Measurements from ENCODE around the gene ADCY5. TPM values are rescaled to one million over a fixed set of nuclear protein-coding genes. Genes with fewer than 3 reads are reported as not detected.
"Not testable (repeated sequence)": the region's sequence is repeated elsewhere in the genome, so short reads cannot be mapped to it uniquely, and the experiment has no call there.

Gene ADCY5
- total RNA-seq, 1 experiment from 2014 or later, result 1.4 TPM

DNA sequence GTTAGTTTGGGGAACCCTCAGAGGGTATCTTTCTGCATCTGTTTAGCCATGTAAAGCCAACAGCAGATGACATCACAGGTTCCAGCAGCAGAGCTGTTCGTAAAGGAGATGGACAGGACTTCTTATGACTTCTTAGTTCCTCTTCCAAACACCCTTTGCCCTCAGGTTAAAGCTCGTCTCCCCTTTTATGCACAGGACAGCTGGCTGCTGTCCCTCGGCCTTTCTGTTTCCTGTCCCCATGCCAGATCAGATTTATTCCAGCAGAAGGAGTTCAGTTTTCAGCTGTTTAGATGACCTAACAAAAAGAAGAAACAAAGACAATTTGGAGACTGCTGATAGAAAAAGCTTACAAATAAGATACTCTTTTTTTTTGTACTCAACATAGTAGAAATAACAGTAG, 202.0 kb downstream of the ADCY5 start:
- TF ChIP-seq POLR2AphosphoS5 (IDR thresholded peaks at IDR 0.05; ENCODE audit: low read depth, low read length) (no peak), SIN3A (IDR thresholded peaks at IDR 0.05; ENCODE audit: borderline replicate concordance, insufficient read depth, low read depth, low read length) (no peak), TCF7L2 (IDR thresholded peaks at IDR 0.05; ENCODE audit: low read depth, low read length) (no peak)
- TF ChIP-seq, protein P1, sequence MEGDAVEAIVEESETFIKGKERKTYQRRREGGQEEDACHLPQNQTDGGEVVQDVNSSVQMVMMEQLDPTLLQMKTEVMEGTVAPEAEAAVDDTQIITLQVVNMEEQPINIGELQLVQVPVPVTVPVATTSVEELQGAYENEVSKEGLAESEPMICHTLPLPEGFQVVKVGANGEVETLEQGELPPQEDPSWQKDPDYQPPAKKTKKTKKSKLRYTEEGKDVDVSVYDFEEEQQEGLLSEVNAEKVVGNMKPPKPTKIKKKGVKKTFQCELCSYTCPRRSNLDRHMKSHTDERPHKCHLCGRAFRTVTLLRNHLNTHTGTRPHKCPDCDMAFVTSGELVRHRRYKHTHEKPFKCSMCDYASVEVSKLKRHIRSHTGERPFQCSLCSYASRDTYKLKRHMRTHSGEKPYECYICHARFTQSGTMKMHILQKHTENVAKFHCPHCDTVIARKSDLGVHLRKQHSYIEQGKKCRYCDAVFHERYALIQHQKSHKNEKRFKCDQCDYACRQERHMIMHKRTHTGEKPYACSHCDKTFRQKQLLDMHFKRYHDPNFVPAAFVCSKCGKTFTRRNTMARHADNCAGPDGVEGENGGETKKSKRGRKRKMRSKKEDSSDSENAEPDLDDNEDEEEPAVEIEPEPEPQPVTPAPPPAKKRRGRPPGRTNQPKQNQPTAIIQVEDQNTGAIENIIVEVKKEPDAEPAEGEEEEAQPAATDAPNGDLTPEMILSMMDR (IDR thresholded peaks at IDR 0.05), result no peak
- TF ChIP-seq, protein P2, sequence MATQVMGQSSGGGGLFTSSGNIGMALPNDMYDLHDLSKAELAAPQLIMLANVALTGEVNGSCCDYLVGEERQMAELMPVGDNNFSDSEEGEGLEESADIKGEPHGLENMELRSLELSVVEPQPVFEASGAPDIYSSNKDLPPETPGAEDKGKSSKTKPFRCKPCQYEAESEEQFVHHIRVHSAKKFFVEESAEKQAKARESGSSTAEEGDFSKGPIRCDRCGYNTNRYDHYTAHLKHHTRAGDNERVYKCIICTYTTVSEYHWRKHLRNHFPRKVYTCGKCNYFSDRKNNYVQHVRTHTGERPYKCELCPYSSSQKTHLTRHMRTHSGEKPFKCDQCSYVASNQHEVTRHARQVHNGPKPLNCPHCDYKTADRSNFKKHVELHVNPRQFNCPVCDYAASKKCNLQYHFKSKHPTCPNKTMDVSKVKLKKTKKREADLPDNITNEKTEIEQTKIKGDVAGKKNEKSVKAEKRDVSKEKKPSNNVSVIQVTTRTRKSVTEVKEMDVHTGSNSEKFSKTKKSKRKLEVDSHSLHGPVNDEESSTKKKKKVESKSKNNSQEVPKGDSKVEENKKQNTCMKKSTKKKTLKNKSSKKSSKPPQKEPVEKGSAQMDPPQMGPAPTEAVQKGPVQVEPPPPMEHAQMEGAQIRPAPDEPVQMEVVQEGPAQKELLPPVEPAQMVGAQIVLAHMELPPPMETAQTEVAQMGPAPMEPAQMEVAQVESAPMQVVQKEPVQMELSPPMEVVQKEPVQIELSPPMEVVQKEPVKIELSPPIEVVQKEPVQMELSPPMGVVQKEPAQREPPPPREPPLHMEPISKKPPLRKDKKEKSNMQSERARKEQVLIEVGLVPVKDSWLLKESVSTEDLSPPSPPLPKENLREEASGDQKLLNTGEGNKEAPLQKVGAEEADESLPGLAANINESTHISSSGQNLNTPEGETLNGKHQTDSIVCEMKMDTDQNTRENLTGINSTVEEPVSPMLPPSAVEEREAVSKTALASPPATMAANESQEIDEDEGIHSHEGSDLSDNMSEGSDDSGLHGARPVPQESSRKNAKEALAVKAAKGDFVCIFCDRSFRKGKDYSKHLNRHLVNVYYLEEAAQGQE (IDR thresholded peaks at IDR 0.05; ENCODE audit: insufficient read depth in 1 of 2, low read depth in 2 of 2, low read length in 1 of 2), result no peak
- Histone ChIP-seq H3K9me3 (ENCODE audit: control insufficient read depth, insufficient read depth, low read depth, low read length) (no peaks in the 10 kb centered on the region), H3K36me3 (ENCODE audit: control insufficient read depth, insufficient read depth, low read length) (0 out of 2 replicates have a peak, but pooled peaks cover 3% of the 10 kb centered on the region), H3K4me1 (ENCODE audit: control insufficient read depth, insufficient read depth, low read length) (no peaks in the 10 kb centered on the region), H3K4me3 (ENCODE audit: low read depth in 2 of 2, low read length in 2 of 2) (no peak overlapping the region), H3K27me3 (ENCODE audit: control insufficient read depth, insufficient read depth, low read length) (no peaks in the 10 kb centered on the region), H3K27ac (ENCODE audit: low read length) (no peak overlapping the region)
- DNase-seq (ENCODE audit: low read depth, low spot score), result no peak
- ChIA-PET CTCF (interaction anchor here (0.7 kb wide), 1 partner anchor 298 kb away, joined by 3 read pairs; no protein-coding TSS in a partner anchor), POLR2A (no interaction called here)
- intact Hi-C loops (cut with micrococcal nuclease; ENCODE audit: unreplicated experiment) (no loop called here), in situ Hi-C loops (cut with HindIII; ENCODE audit: low pct_unique_long_range_greater_than_20kb, low sequenced_read_pairs) (no loop called here)
- BruUV-seq (replicated peaks), result no TSS peak
- ATAC-seq, result no peak

DNA sequence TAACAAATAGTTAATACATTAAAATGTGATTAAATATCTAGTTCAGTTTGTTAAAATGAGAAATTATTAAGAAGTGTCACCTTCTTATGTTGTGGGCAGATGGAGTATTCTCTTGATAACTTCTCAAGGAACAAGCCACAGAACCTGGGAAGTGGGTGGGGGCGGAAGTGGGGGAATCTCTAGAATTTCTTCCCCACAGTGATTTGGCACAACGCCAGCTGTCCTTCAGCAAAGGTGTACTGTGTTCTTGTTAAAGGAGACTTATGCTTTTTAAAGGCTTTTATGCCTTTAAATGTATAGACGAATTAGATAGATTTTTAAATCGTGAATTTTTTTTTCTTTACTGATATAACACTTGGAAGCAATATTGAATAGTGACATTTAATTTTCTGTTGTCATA, 204.8 kb downstream of the ADCY5 start:
- ATAC-seq, result no peak
- intact Hi-C loops (cut with micrococcal nuclease; ENCODE audit: unreplicated experiment), result no loop called here
- DNase-seq (ENCODE audit: low read depth, low spot score), result no peak
- Histone ChIP-seq H3K4me1 (ENCODE audit: control insufficient read depth, insufficient read depth, low read length) (no peaks in the 10 kb centered on the region), H3K36me3 (ENCODE audit: control insufficient read depth, insufficient read depth, low read length) (0 out of 2 replicates have a peak, but pooled peaks cover 3% of the 10 kb centered on the region), H3K27me3 (ENCODE audit: control insufficient read depth, insufficient read depth, low read length) (no peaks in the 10 kb centered on the region), H3K27ac (ENCODE audit: low read length) (no peak overlapping the region), H3K4me3 (ENCODE audit: low read depth in 2 of 2, low read length in 2 of 2) (no peak overlapping the region), H3K9me3 (ENCODE audit: control insufficient read depth, insufficient read depth, low read depth, low read length) (no peaks in the 10 kb centered on the region)
- in situ Hi-C loops (cut with HindIII; ENCODE audit: low pct_unique_long_range_greater_than_20kb, low sequenced_read_pairs), result no loop called here
- no TSS peak for BruUV-seq (replicated peaks)
- POLR2A ChIA-PET, result no interaction called here
- no peak for TF ChIP-seq POLR2AphosphoS5 (IDR thresholded peaks at IDR 0.05; ENCODE audit: low read depth, low read length)
- TF ChIP-seq TCF7L2 (IDR thresholded peaks at IDR 0.05; ENCODE audit: low read depth, low read length), result no peak
- CTCF ChIA-PET, result no interaction called here

DNA sequence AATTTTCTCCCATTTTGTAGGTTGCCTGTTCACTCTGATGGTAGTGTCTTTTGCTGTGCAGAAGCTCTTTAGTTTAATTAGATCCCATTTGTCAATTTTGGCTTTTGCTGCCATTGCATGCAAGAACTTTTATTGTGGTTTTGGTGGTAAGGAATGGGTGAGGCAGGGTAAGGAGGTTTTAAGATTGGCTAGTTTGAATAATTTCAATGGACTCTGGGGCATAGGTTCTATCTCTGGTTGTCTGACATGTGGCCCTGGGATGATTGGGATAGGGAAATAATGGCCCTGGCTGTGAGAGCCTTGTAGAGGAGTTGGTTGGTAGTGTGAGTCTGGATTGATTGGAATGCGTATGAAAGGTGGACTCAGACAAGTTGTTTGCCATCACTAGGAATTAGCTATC, 209.1 kb downstream of the ADCY5 start:
- H3K36me3 ChIP-seq (ENCODE audit: control insufficient read depth, insufficient read depth, low read length), result no peaks in the 10 kb centered on the region
- in situ Hi-C loops (cut with HindIII; ENCODE audit: low pct_unique_long_range_greater_than_20kb, low sequenced_read_pairs) (no loop called here), intact Hi-C loops (cut with micrococcal nuclease; ENCODE audit: unreplicated experiment) (no loop called here)
- BruUV-seq (replicated peaks), result no TSS peak
- no peaks in the 10 kb centered on the region for H3K9me3 ChIP-seq (ENCODE audit: control insufficient read depth, insufficient read depth, low read depth, low read length)
- POLR2A ChIA-PET, result no interaction called here
- ATAC-seq (no peak), DNase-seq (ENCODE audit: low read depth, low spot score) (no peak)
- TF ChIP-seq, protein P1 (IDR thresholded peaks at IDR 0.05), result no peak
- TF ChIP-seq, protein P2 (IDR thresholded peaks at IDR 0.05; ENCODE audit: insufficient read depth in 1 of 2, low read depth in 2 of 2, low read length in 1 of 2), result no peak
- no peak for TF ChIP-seq TCF7L2 (IDR thresholded peaks at IDR 0.05; ENCODE audit: low read depth, low read length)
- no peak for TF ChIP-seq SIN3A (IDR thresholded peaks at IDR 0.05; ENCODE audit: borderline replicate concordance, insufficient read depth, low read depth, low read length)
- TF ChIP-seq POLR2AphosphoS5 (IDR thresholded peaks at IDR 0.05; ENCODE audit: low read depth, low read length), result no peak
- H3K27me3 ChIP-seq (ENCODE audit: control insufficient read depth, insufficient read depth, low read length), result no peaks in the 10 kb centered on the region
- H3K27ac ChIP-seq (ENCODE audit: low read length), result no peak overlapping the region
- CTCF ChIA-PET, result no interaction called here
- H3K4me1 ChIP-seq (ENCODE audit: control insufficient read depth, insufficient read depth, low read length), result no peaks in the 10 kb centered on the region
- no peak overlapping the region for H3K4me3 ChIP-seq (ENCODE audit: low read depth in 2 of 2, low read length in 2 of 2)

DNA sequence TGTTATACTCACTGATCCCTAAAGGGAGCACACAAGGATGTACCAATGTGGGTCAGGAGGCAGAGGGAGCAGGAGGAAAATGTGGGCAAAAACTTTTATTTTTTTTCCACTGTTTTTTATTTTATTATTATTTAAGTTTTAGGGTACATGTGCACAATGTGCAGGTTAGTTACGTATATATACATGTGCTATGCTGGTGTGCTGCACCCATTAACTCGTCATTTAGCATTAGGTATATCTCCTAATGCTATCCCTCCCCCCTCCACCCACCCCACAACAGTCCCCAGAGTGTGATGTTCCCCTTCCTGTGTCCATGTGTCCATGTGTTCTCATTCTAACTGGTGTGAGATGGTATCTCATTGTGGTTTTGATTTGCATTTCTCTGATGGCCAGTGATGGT, 209.7 kb downstream of the ADCY5 start:
- H3K9me3 ChIP-seq (ENCODE audit: control insufficient read depth, insufficient read depth, low read depth, low read length); H3K27ac ChIP-seq (ENCODE audit: low read length); ATAC-seq; CTCF ChIA-PET; in situ Hi-C loops (cut with HindIII; ENCODE audit: low pct_unique_long_range_greater_than_20kb, low sequenced_read_pairs); H3K36me3 ChIP-seq (ENCODE audit: control insufficient read depth, insufficient read depth, low read length); H3K4me1 ChIP-seq (ENCODE audit: control insufficient read depth, insufficient read depth, low read length); H3K4me3 ChIP-seq (ENCODE audit: low read depth in 2 of 2, low read length in 2 of 2); DNase-seq (ENCODE audit: low read depth, low spot score); BruUV-seq (replicated peaks); H3K27me3 ChIP-seq (ENCODE audit: control insufficient read depth, insufficient read depth, low read length); intact Hi-C loops (cut with micrococcal nuclease; ENCODE audit: unreplicated experiment); POLR2A ChIA-PET: not testable (repeated sequence)

Measured in Panc1 (cell line).